ENCODE measurements around the gene CDC25B. TPM values are rescaled to one million over a fixed set of nuclear protein-coding genes. Genes with fewer than 3 reads are reported as not detected.

CDC25B gene
- total RNA-seq, 2 donors from 2014 or later, result 86.7 to 117 TPM

GRCh38 chr20:3771552-3772058 lies 24.5 kb upstream of the CDC25B start:
- no peak overlapping the region for H3K4me3 Mint-ChIP-seq
- H3K27me3 Mint-ChIP-seq, result no peaks in the 10 kb centered on the region
- no peaks in the 10 kb centered on the region for H3K9me3 Mint-ChIP-seq
- no peak overlapping the region for H3K27ac Mint-ChIP-seq
- no peak for ATAC-seq (replicated peaks)
- H3K4me1 Mint-ChIP-seq, result peaks cover 7% of the 10 kb centered on the region
- no peaks in the 10 kb centered on the region for H3K36me3 Mint-ChIP-seq (ENCODE audit: low read depth)

- Mint-ChIP-seq H3K27ac (no peak overlapping the region), H3K27me3 (no peaks in the 10 kb centered on the region), H3K4me1 (peaks cover 2% of the 10 kb centered on the region), H3K36me3 (ENCODE audit: low read depth) (no peaks in the 10 kb centered on the region), H3K4me3 (no peak overlapping the region), H3K9me3 (no peaks in the 10 kb centered on the region)
- peak; percentile 25 for ATAC-seq (replicated peaks)
Measured at GRCh38 chr20:3775457-3776108, 20.5 kb upstream of the CDC25B start.

GRCh38 chr20:3777381-3777715 lies 18.8 kb upstream of the CDC25B start:
- peaks cover 16% of the 10 kb centered on the region for H3K4me1 Mint-ChIP-seq
- H3K27ac Mint-ChIP-seq, result peak overlapping the region; percentile 49
- H3K4me3 Mint-ChIP-seq, result peak overlapping the region; percentile 78

GRCh38 chr20:3777716-3778629 lies 18.1 kb upstream of the CDC25B start:
- H3K27ac Mint-ChIP-seq, result peak overlapping the region; percentile 49
- peak overlapping the region; percentile 78 for H3K4me3 Mint-ChIP-seq

More at GRCh38 chr20:3777381-3777715, 18.8 kb upstream of the CDC25B start:
- Mint-ChIP-seq H3K36me3 (ENCODE audit: low read depth) (no peaks in the 10 kb centered on the region), H3K27me3 (no peaks in the 10 kb centered on the region), H3K9me3 (no peaks in the 10 kb centered on the region)
- peak; percentile 62 for ATAC-seq (replicated peaks)

DNA sequence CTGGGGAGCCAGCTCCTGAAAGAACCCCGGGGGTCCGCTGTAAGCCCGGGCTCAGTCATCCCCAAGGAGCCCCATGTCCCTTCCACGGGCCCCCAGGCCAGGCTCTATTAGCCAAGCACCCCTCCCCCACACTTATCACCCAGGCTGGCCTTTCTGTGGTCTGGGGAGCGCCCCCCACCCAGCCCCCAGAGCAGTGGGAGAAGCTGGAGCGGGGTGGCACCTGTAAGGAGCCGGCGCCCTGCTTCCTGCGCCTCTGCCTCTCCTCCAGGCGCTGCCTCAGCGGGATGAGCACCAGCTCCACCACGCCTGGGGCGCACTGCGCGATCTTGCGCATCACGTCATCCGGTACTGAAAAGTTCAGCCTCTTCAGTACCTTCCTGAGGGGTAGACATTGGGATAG lies 17.1 kb upstream of the CDC25B start:
- ATAC-seq (replicated peaks), result no peak
- Mint-ChIP-seq H3K4me1 (peaks cover 16% of the 10 kb centered on the region), H3K9me3 (no peaks in the 10 kb centered on the region), H3K4me3 (peak overlapping the region; percentile 78), H3K27me3 (no peaks in the 10 kb centered on the region), H3K36me3 (ENCODE audit: low read depth) (no peaks in the 10 kb centered on the region), H3K27ac (no peak overlapping the region)

More at GRCh38 chr20:3777716-3778629, 18.1 kb upstream of the CDC25B start:
- H3K9me3 Mint-ChIP-seq, result no peaks in the 10 kb centered on the region
- H3K4me1 Mint-ChIP-seq, result peaks cover 16% of the 10 kb centered on the region
- peak; percentile 88 for ATAC-seq (replicated peaks)
- no peaks in the 10 kb centered on the region for H3K36me3 Mint-ChIP-seq (ENCODE audit: low read depth)
- no peaks in the 10 kb centered on the region for H3K27me3 Mint-ChIP-seq

- Mint-ChIP-seq H3K4me3 (peak within 1 kb of the TSS; percentile 25), H3K9me3 (no peaks in the 10 kb centered on the region), H3K27me3 (no peaks in the 10 kb centered on the region), H3K27ac (peak within 1 kb of the TSS; percentile 18), H3K36me3 (ENCODE audit: low read depth) (peaks cover 10% of the 10 kb centered on the region), H3K4me1 (peaks cover 25% of the 10 kb centered on the region)
- peak; percentile 38 for ATAC-seq (replicated peaks)
Measured at GRCh38 chr20:3781153-3781910, 14.8 kb upstream of the CDC25B start, which contains the start of gene SPEF1. Gene SPEF1, minus strand, starts transcription at chr20:3781448. Its CDS starts 161 bp downstream, at chr20:3781287.

GRCh38 chr20:3782597-3782996 lies 13.5 kb upstream of the CDC25B start:
- Mint-ChIP-seq H3K27ac (no peak overlapping the region), H3K9me3 (no peaks in the 10 kb centered on the region), H3K4me1 (peaks cover 28% of the 10 kb centered on the region), H3K27me3 (no peaks in the 10 kb centered on the region), H3K4me3 (no peak overlapping the region), H3K36me3 (ENCODE audit: low read depth) (peaks cover 10% of the 10 kb centered on the region)
- ATAC-seq (replicated peaks), result no peak

DNA sequence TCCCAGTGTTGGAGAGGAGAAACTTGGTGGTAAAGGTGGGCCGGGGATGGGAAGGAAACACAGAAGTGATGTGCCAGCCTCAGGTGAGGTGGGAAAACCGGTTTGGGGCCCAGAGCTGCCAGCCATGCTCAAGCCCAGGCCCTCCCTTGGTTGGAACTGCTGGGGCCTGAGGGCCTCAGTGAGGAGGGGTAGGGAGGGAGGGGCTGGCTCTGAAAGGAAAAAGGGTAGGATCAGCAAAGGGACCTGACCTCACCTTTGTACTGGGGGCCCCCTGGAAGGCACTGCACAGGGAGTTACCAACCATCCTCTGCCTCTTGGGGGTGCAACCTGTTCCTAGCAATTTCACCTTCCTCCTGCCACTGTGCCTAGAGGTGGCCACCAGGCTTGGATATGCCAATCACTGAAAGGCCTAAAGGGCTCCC lies 13.0 kb upstream of the CDC25B start:
- Mint-ChIP-seq H3K27ac (peak overlapping the region; percentile 2), H3K27me3 (no peaks in the 10 kb centered on the region), H3K9me3 (no peaks in the 10 kb centered on the region), H3K4me3 (no peak overlapping the region), H3K36me3 (ENCODE audit: low read depth) (peaks cover 10% of the 10 kb centered on the region), H3K4me1 (peaks cover 30% of the 10 kb centered on the region)
- no peak for ATAC-seq (replicated peaks)

GRCh38 chr20:3783511-3784195 lies 12.5 kb upstream of the CDC25B start:
- Mint-ChIP-seq H3K4me3 (peak overlapping the region; percentile 75), H3K36me3 (ENCODE audit: low read depth) (peaks cover 10% of the 10 kb centered on the region), H3K4me1 (peaks cover 32% of the 10 kb centered on the region), H3K9me3 (no peaks in the 10 kb centered on the region), H3K27ac (peak overlapping the region; percentile 2), H3K27me3 (no peaks in the 10 kb centered on the region)
- ATAC-seq (replicated peaks), result no peak

DNA sequence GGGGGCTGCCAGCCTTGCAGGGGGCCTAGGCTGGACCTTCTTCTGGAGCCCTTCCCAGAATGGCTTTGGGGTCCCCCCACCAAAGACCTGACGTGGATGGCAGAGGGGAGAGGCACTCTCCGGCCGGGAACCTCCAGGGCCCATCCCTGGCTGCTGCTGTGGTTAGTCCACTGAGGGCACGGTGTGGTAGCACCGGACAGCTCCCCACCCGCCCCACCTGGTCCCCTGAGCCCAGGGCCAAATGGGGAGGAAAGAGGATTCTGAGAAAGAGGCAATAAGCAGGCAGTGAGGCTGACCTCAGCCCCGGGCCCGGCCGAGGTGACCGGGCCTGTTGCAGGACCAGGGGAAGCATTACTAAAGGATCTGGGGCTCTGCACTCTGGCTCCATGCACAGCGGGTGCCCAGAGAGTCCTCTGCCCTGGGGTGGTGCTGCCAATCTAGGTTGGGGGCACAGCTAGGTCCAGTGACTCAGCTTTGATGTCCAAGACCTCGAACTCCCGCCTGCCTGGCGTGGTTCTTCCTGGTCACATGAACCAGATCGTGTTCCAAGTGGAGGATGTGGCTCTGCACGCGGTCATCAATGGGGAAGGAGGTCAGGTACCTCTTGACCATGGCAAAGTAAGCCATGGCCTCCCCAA lies 11.8 kb upstream of the CDC25B start:
- Mint-ChIP-seq H3K9me3 (no peaks in the 10 kb centered on the region), H3K4me3 (peak overlapping the region; percentile 75), H3K27ac (peak overlapping the region; percentile 75), H3K4me1 (peaks cover 38% of the 10 kb centered on the region), H3K36me3 (ENCODE audit: low read depth) (peaks cover 10% of the 10 kb centered on the region), H3K27me3 (no peaks in the 10 kb centered on the region)
- ATAC-seq (replicated peaks), result no peak

GRCh38 chr20:3784863-3785239 lies 11.3 kb upstream of the CDC25B start:
- no peak for ATAC-seq (replicated peaks)
- Mint-ChIP-seq H3K4me3 (peak overlapping the region; percentile 75), H3K27me3 (no peaks in the 10 kb centered on the region), H3K9me3 (no peaks in the 10 kb centered on the region), H3K27ac (peak overlapping the region; percentile 75), H3K36me3 (ENCODE audit: low read depth) (peaks cover 10% of the 10 kb centered on the region), H3K4me1 (peaks cover 38% of the 10 kb centered on the region)

GRCh38 chr20:3785240-3786125 lies 10.6 kb upstream of the CDC25B start:
- ATAC-seq (replicated peaks), result no peak
- Mint-ChIP-seq H3K27me3 (no peaks in the 10 kb centered on the region), H3K27ac (peak overlapping the region; percentile 75), H3K36me3 (ENCODE audit: low read depth) (peaks cover 10% of the 10 kb centered on the region), H3K9me3 (no peaks in the 10 kb centered on the region), H3K4me3 (peak overlapping the region; percentile 75), H3K4me1 (peaks cover 36% of the 10 kb centered on the region)

DNA sequence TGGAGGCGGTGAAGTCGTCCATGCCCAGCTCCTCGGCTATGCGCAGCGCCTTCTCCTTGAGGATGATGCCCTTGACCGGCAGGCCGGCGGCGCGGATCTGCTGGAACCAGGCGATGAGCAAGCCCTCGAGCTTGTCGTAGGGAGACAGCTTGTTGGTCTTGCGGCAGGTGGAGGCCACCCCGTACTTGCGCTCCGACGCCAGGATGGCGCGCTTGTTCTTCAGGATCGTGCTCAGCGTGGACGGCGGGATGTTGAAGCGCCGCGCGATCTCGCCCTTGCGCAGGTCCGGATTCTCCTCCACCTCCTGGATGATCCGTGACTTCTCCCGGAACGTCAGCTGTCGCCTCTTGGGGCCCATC lies 10.0 kb upstream of the CDC25B start:
- H3K4me3 Mint-ChIP-seq, result peak overlapping the region; percentile 68
- H3K36me3 Mint-ChIP-seq (ENCODE audit: low read depth), result peaks cover 10% of the 10 kb centered on the region
- no peaks in the 10 kb centered on the region for H3K27me3 Mint-ChIP-seq
- no peaks in the 10 kb centered on the region for H3K9me3 Mint-ChIP-seq
- peaks cover 30% of the 10 kb centered on the region for H3K4me1 Mint-ChIP-seq
- no peak overlapping the region for H3K27ac Mint-ChIP-seq
- peak; percentile 44 for ATAC-seq (replicated peaks)
